Fibroblast of the aortic adventitia (primary cell): Measurements from ENCODE around the gene TRIM31. TPM values are rescaled to one million over a fixed set of nuclear protein-coding genes. Genes with fewer than 3 reads are reported as not detected.

Experiments used
- DNase-seq: peaks from one replicate; pipeline ENCODE4 v3.0.0-alpha.2; 2010; ENCODE audit warnings: low read depth
- H3K4me3 ChIP-seq: 2 replicates; pipeline ENCODE4 v1.5.1; 2011; ENCODE audit warnings: low read depth, mild to moderate bottlenecking, control low read depth, low read length, moderate library complexity
- small RNA-seq: library from RNA; depleted of rRNA; stranded (forward); fragments of <200 nt; gene quantifications from one replicate; pipeline ENCODE3, GENCODE V24; 2012
- total RNA-seq: library from RNA; depleted of rRNA; stranded (reverse); fragments of >200 nt; gene quantifications from 2 replicates; pipeline ENCODE4 v1.2.3, GENCODE V29; 2012; ENCODE audit warnings: low replicate concordance
- TF ChIP-seq, protein P1 (sequence below): IDR thresholded peaks from 2 replicates; pipeline ENCODE4 v1.5.1; 2011; ENCODE audit warnings: mild to moderate bottlenecking, low read length, control low read depth, inconsistent platforms; ENCODE audit not compliant: insufficient read depth

TRIM31 gene
- total RNA-seq, 1 donor = not detected

DNA sequence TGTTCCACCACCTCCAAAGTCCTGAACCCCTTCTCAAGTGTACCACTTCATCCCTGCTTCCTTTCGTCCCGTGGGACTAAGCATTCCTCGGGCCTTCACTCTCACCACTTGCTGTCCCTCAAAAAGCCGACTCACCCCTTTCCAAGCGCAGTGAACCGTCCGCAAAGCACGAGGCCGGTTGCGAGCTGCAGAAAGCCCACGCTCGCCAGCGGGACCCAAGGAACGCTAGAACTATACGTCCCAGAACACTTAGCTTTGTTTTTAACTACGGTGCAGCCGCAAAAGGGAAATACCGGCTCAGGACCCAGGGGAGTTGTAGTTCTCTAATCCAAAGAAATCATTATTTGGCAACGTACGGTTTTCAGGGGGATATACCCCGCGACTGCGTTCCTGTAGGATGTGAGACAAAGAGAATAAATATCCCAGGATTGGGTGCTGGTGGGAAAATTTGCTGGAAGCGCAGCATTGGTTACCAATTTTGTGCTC, 52.2 kb downstream of the TRIM31 start:
- no peak for DNase-seq
- TF ChIP-seq, protein P1, sequence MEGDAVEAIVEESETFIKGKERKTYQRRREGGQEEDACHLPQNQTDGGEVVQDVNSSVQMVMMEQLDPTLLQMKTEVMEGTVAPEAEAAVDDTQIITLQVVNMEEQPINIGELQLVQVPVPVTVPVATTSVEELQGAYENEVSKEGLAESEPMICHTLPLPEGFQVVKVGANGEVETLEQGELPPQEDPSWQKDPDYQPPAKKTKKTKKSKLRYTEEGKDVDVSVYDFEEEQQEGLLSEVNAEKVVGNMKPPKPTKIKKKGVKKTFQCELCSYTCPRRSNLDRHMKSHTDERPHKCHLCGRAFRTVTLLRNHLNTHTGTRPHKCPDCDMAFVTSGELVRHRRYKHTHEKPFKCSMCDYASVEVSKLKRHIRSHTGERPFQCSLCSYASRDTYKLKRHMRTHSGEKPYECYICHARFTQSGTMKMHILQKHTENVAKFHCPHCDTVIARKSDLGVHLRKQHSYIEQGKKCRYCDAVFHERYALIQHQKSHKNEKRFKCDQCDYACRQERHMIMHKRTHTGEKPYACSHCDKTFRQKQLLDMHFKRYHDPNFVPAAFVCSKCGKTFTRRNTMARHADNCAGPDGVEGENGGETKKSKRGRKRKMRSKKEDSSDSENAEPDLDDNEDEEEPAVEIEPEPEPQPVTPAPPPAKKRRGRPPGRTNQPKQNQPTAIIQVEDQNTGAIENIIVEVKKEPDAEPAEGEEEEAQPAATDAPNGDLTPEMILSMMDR = no peak
- peak overlapping the region; percentile 100 for H3K4me3 ChIP-seq

GRCh38 chr6:30055513-30055912, 57.4 kb downstream of the TRIM31 start:
- no peak overlapping the region for H3K4me3 ChIP-seq
- TF ChIP-seq, protein P1 = no peak
- no peak for DNase-seq

GRCh38 chr6:30053682-30054081, 59.2 kb downstream of the TRIM31 start:
- TF ChIP-seq, protein P1 = no peak
- no peak overlapping the region for H3K4me3 ChIP-seq
- no peak for DNase-seq

Small RNA genes within 50 kb of the gene (small RNA-seq; reads per million reads assigned to genes)
- gene RF00554 = not detected
- gene RF02219 = not detected
- gene RF02220 = not detected

Other genes starting within 250 kb of the TRIM31 start
- 184 and 391 TPM in 2 replicates for gene HLA-A, start 170.6 kb downstream of the TRIM31 start, total RNA-seq
- gene POLR1H, start 51.8 kb downstream of the TRIM31 start, total RNA-seq = 11.0 and 18.3 TPM in 2 replicates
- 19.0 and 52.5 TPM in 2 replicates for gene PPP1R11, start 45.9 kb downstream of the TRIM31 start, total RNA-seq
- gene RNF39, start 37.3 kb downstream of the TRIM31 start, total RNA-seq = not detected in 2 replicates
- not detected in 2 replicates for gene TRIM40, start 23.1 kb upstream of the TRIM31 start, total RNA-seq
- gene TRIM10, start 48.1 kb upstream of the TRIM31 start, total RNA-seq = not detected in 2 replicates
- gene TRIM15, start 50.5 kb upstream of the TRIM31 start, total RNA-seq = not detected in 2 replicates
- gene TRIM26, start 100.3 kb upstream of the TRIM31 start, total RNA-seq = 32.4 and 41.9 TPM in 2 replicates
- 8.5 and 9.7 TPM in 2 replicates for gene TRIM39, start 213.8 kb upstream of the TRIM31 start, total RNA-seq
- gene RPP21, start 232.1 kb upstream of the TRIM31 start, total RNA-seq = 23.6 and 25.1 TPM in 2 replicates